HepG2 (cell line): ENCODE data around the gene TSEN34. TPM values are rescaled to one million over a fixed set of nuclear protein-coding genes. Genes with fewer than 3 reads are reported as not detected.
A peak's percentile ranks its signal among the peaks of the same experiment; 100 is the strongest.

Experiments
- BHLHE40 ChIP-seq: IDR thresholded peaks from 2 replicates; pipeline ENCODE4 v1.6.1; 2011; ENCODE audit warnings: low read length, improper control_type of control experiment
- BRD4 ChIP-seq: sonication (generic); formaldehyde crosslinking; IDR thresholded peaks from 2 replicates; pipeline ENCODE4 v1.4.0; 2020; ENCODE audit warnings: missing genetic modification reagents
- CREM ChIP-seq, 2 experiments: sonication (generic) in 1 of 2; formaldehyde crosslinking in 1 of 2; IDR thresholded peaks; 2 replicates each; pipeline versions ENCODE4 v1.4.0 to v1.6.1; 2016 to 2020; ENCODE audit warnings: antibody characterized with exemption in 1 of 2, mild to moderate bottlenecking in 1 of 2, missing genetic modification reagents in 1 of 2
- HOXA5 ChIP-seq: sonication (generic); formaldehyde crosslinking; IDR thresholded peaks from 2 replicates; pipeline ENCODE4 v1.4.0; 2020; ENCODE audit warnings: missing genetic modification reagents
- NR2F2 ChIP-seq: IDR thresholded peaks from 2 replicates; pipeline ENCODE4 v1.6.1; 2012; ENCODE audit warnings: low read depth, inconsistent platforms, borderline replicate concordance
- ONECUT2 ChIP-seq: sonication (generic); formaldehyde crosslinking; IDR thresholded peaks from 2 replicates; pipeline ENCODE4 v1.4.0; 2020; ENCODE audit warnings: missing genetic modification reagents
- PRDM4 ChIP-seq: sonication (generic); formaldehyde crosslinking; IDR thresholded peaks from 2 replicates; pipeline ENCODE4 v1.9.0; 2021; ENCODE audit warnings: missing genetic modification reagents, borderline replicate concordance
- ZKSCAN1 ChIP-seq: fragments of 150-350 bp; IDR thresholded peaks from 2 replicates; pipeline ENCODE4 v1.6.1; 2014; ENCODE audit warnings: low read length
- ZNF143 ChIP-seq: sonication (generic); formaldehyde crosslinking; IDR thresholded peaks from 2 replicates; pipeline ENCODE4 v1.4.0; 2020; ENCODE audit warnings: missing genetic modification reagents
- ZNF230 ChIP-seq: sonication (generic); formaldehyde crosslinking; IDR thresholded peaks from 2 replicates; pipeline ENCODE4 v1.4.0; 2020; ENCODE audit warnings: mild to moderate bottlenecking, missing genetic modification reagents
- ZNF407 ChIP-seq: sonication (generic); formaldehyde crosslinking; IDR thresholded peaks from one replicate; pipeline ENCODE4 v1.5.1; 2020; ENCODE audit warnings: mild to moderate bottlenecking, missing genetic modification reagents; ENCODE audit errors: not compliant biosample characterization
- ZNF660 ChIP-seq: sonication (generic); formaldehyde crosslinking; IDR thresholded peaks from 2 replicates; pipeline ENCODE4 v1.5.1; 2020; ENCODE audit warnings: mild to moderate bottlenecking, low read depth, missing genetic modification reagents, borderline replicate concordance
- ZSCAN22 ChIP-seq: sonication (generic); formaldehyde crosslinking; IDR thresholded peaks from 2 replicates; pipeline ENCODE4 v1.4.0; 2020; ENCODE audit warnings: mild to moderate bottlenecking, missing genetic modification reagents
- polyA plus RNA-seq, 8 experiments: library from polyadenylated mRNA; depleted of rRNA in 3 of 8; stranded (reverse) in 7 of 8; unstranded in 1 of 8; fragments of >200 nt; fragmentation: Illumina TruSeq in 4 of 8; extraction: Trizol in 4 of 8; gene quantifications; 2 replicates each; pipeline versions ENCODE4 v1.2.1 to v1.2.3, GENCODE V29; 2011 to 2016; ENCODE audit warnings: low read depth in 4 of 8, missing spikeins in 1 of 8, mixed read lengths in 1 of 8; ENCODE audit not compliant: insufficient read depth in 1 of 8
- total RNA-seq, 5 experiments: library from RNA; depleted of rRNA; stranded (reverse); fragments of >200 nt; fragmentation: Illumina TruSeq; extraction: Trizol; gene quantifications; 2 replicates each; pipeline ENCODE4 v1.2.3, GENCODE V29; 2016; ENCODE audit warnings: low read depth in 1 of 5
- TF ChIP-seq, protein P1 (sequence below): sonication (generic); formaldehyde crosslinking; IDR thresholded peaks from 2 replicates; pipeline ENCODE4 v1.5.0; 2020; ENCODE audit warnings: mild to moderate bottlenecking, missing genetic modification reagents, moderate library complexity
- TF ChIP-seq, protein P2 (sequence below): sonication (generic); formaldehyde crosslinking; IDR thresholded peaks from 2 replicates; pipeline ENCODE4 v1.4.0; 2020; ENCODE audit warnings: missing genetic modification reagents

The TSEN34 gene
- total and polyA plus RNA-seq, 2 of the 13 experiments (the other 11 are each of a cell fraction or from before 2014, with no cell fraction given), result 55.1 to 65.4 TPM

DNA sequence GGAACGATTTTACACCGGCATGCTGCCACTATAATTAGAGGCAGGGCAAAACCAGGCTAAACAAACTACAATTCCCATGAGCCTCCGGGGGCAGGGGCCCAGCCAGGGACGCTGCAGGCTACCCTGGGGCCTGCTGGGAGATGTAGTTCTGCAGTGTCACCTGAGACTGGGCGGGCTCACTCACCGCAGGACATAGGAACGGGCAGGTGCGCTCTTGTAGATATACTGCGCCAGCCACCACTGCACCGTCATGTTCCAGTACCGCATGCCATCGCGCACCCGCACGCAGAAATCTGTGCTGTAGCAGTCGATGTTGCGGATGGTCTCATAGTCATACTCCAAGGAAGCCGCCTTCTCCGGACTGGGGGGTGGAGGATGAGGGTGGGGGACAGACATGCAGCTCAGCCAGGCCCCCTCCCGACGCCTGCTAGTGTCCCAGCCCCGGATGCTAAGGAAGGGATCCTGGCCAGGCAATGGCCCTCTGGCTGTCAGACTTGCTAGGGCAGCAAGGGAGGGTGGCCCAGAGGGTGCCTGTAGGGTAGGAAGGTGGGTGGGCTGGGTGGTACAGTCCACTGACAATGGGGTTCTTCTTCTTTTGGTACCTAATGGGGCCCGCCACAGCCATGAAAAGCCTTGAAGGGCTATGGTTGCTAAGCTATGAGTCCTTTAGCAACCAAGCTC, 12.4 kb upstream of the TSEN34 start (continued):
- TF ChIP-seq ZNF407 (CRISPR knock-in tag) (no peak), ZNF660 (CRISPR knock-in tag) (no peak), ZKSCAN1 (no peak), CREM (IDR thresholded peaks at IDR 0.05) (peak; percentile 59; the same call in 1 of the 2 replicates), CREM (CRISPR knock-in tag; IDR thresholded peaks at IDR 0.05) (no peak), BRD4 (CRISPR knock-in tag) (no peak), ZNF143 (CRISPR knock-in tag) (peak; percentile 97), ZNF230 (CRISPR knock-in tag) (no peak), ZSCAN22 (no peak), ONECUT2 (no peak), NR2F2 (no peak), PRDM4 (CRISPR knock-in tag) (no peak), HOXA5 (CRISPR knock-in tag) (no peak), BHLHE40 (no peak)
- TF ChIP-seq, protein P1, sequence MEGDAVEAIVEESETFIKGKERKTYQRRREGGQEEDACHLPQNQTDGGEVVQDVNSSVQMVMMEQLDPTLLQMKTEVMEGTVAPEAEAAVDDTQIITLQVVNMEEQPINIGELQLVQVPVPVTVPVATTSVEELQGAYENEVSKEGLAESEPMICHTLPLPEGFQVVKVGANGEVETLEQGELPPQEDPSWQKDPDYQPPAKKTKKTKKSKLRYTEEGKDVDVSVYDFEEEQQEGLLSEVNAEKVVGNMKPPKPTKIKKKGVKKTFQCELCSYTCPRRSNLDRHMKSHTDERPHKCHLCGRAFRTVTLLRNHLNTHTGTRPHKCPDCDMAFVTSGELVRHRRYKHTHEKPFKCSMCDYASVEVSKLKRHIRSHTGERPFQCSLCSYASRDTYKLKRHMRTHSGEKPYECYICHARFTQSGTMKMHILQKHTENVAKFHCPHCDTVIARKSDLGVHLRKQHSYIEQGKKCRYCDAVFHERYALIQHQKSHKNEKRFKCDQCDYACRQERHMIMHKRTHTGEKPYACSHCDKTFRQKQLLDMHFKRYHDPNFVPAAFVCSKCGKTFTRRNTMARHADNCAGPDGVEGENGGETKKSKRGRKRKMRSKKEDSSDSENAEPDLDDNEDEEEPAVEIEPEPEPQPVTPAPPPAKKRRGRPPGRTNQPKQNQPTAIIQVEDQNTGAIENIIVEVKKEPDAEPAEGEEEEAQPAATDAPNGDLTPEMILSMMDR, result no peak
- TF ChIP-seq, protein P2, sequence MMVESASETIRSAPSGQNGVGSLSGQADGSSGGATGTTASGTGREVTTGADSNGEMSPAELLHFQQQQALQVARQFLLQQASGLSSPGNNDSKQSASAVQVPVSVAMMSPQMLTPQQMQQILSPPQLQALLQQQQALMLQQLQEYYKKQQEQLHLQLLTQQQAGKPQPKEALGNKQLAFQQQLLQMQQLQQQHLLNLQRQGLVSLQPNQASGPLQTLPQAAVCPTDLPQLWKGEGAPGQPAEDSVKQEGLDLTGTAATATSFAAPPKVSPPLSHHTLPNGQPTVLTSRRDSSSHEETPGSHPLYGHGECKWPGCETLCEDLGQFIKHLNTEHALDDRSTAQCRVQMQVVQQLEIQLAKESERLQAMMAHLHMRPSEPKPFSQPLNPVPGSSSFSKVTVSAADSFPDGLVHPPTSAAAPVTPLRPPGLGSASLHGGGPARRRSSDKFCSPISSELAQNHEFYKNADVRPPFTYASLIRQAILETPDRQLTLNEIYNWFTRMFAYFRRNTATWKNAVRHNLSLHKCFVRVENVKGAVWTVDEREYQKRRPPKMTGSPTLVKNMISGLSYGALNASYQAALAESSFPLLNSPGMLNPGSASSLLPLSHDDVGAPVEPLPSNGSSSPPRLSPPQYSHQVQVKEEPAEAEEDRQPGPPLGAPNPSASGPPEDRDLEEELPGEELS (CRISPR knock-in tag), result no peak
